GM19025 (cell line): ENCODE data around the gene NAP1L1.

Experiments
- ATAC-seq: cut with Tn5 transposase; IDR thresholded peaks from one replicate; pipeline ENCODE4 v1.9.1; 2021; ENCODE audit warnings: mild to moderate bottlenecking, low read depth, moderate library complexity; ENCODE audit not compliant: unreplicated experiment

NAP1L1 gene

GRCh38 chr12:76042147-76042546 lies 42.3 kb downstream of the NAP1L1 start:
- ATAC-seq = no peak

GRCh38 chr12:76041406-76041805 lies 43.1 kb downstream of the NAP1L1 start:
- no peak for ATAC-seq

- ATAC-seq = no peak
Observed at GRCh38 chr12:76040461-76040860, 44.0 kb downstream of the NAP1L1 start.

- ATAC-seq = no peak
Observed at GRCh38 chr12:76038176-76038575, 46.3 kb downstream of the NAP1L1 start.

- peak; percentile 61 for ATAC-seq
Observed at GRCh38 chr12:76037130-76038103, 47.1 kb downstream of the NAP1L1 start.

- ATAC-seq = no peak
Observed at GRCh38 chr12:76035045-76035444, 49.4 kb downstream of the NAP1L1 start.

GRCh38 chr12:76033081-76034011 lies 51.1 kb downstream of the NAP1L1 start:
- no peak for ATAC-seq

- peak; percentile 20 for ATAC-seq
Observed at GRCh38 chr12:76032043-76032981, 52.2 kb downstream of the NAP1L1 start.

GRCh38 chr12:76031414-76032042 lies 53.0 kb downstream of the NAP1L1 start, which contains the start of gene PHLDA1:
PHLDA1 (minus strand) TSS chr12:76031776.
- ATAC-seq = peak; percentile 81

- peak; percentile 11 for ATAC-seq
Observed at GRCh38 chr12:76031081-76031413, 53.4 kb downstream of the NAP1L1 start.

GRCh38 chr12:76030341-76031080 lies 54.0 kb downstream of the NAP1L1 start:
- no peak for ATAC-seq

GRCh38 chr12:76029982-76030340 lies 54.5 kb downstream of the NAP1L1 start:
- ATAC-seq = no peak

GRCh38 chr12:76028571-76029277 lies 55.8 kb downstream of the NAP1L1 start:
- no peak for ATAC-seq

GRCh38 chr12:76026643-76027063 lies 57.8 kb downstream of the NAP1L1 start:
- ATAC-seq = no peak

GRCh38 chr12:76025601-76026575 lies 58.6 kb downstream of the NAP1L1 start:
- ATAC-seq = no peak

GRCh38 chr12:76024942-76025600 lies 59.4 kb downstream of the NAP1L1 start:
- ATAC-seq = no peak
